Cerebellar nuclear complex (tissue), 1 donor: ENCODE results near the gene NDUFA5.
A peak's percentile ranks its signal among the peaks of the same experiment; 100 is the strongest.

Experiments used
- DNase-seq, 2 experiments: peaks; one replicate each; lab custom pipeline; 2025; lab: John Stamatoyannopoulos, UW

NDUFA5 gene

GRCh38 chr7:123502201-123502600, 55.4 kb downstream of the NDUFA5 start:
- no peak for DNase-seq

- no peak for DNase-seq
Observed at GRCh38 chr7:123500878-123501489, 56.6 kb downstream of the NDUFA5 start.

GRCh38 chr7:123499211-123499970, 58.2 kb downstream of the NDUFA5 start:
- no peak for DNase-seq

- DNase-seq = no peak
Observed at GRCh38 chr7:123498601-123499000, 59.0 kb downstream of the NDUFA5 start.

- no peak for DNase-seq
Observed at GRCh38 chr7:123498031-123498430, 59.6 kb downstream of the NDUFA5 start.

GRCh38 chr7:123494193-123494796, 63.3 kb downstream of the NDUFA5 start:
- DNase-seq = peak in 1 of 2 experiments; percentile 20

GRCh38 chr7:123492485-123492884, 65.1 kb downstream of the NDUFA5 start:
- DNase-seq = no peak
